NT2/D1 (cell line): ENCODE measurements around the gene LYPD6B.

Source experiments
- SUZ12 ChIP-seq: IDR thresholded peaks from 2 replicates; pipeline ENCODE4 v1.6.1; 2011; ENCODE audit not compliant: insufficient read length, insufficient read depth; ENCODE audit errors: extremely low read depth
- YY1 ChIP-seq: IDR thresholded peaks from 2 replicates; pipeline ENCODE4 v1.6.1; 2011; ENCODE audit not compliant: insufficient read length, insufficient read depth
- ZNF274 ChIP-seq: IDR thresholded peaks from 2 replicates; pipeline ENCODE4 v1.6.1; 2011; ENCODE audit warnings: mild to moderate bottlenecking, low read depth, low read length

- TF ChIP-seq YY1: no peak
- TF ChIP-seq SUZ12: no peak
- TF ChIP-seq ZNF274: no peak
These were observed 41.7 kb upstream of the LYPD6B start for GRCh38 chr2:148996805-148997204.
